ENCODE results near the gene IFT43. TPM values are rescaled to one million over a fixed set of nuclear protein-coding genes. Genes with fewer than 3 reads are reported as not detected.

Gene IFT43
- total and polyA plus RNA-seq, 10 of the 15 experiments (the other 5 are each of a cell fraction or from before 2014, with no cell fraction given) = 8.2 to 24.8 (median 14.0) TPM

- no peak for TF ChIP-seq ZNF592 (IDR thresholded peaks at IDR 0.05)
- no peak for TF ChIP-seq MTA3 (IDR thresholded peaks at IDR 0.05; ENCODE audit: borderline replicate concordance, low read length)
- no peak for TF ChIP-seq EGR1 (IDR thresholded peaks at IDR 0.05; ENCODE audit: borderline replicate concordance in 1 of 2, low read depth in 2 of 2, low read length in 2 of 2)
- no peak for TF ChIP-seq TAF1 (IDR thresholded peaks at IDR 0.05; ENCODE audit: borderline replicate concordance, low read depth, low read length)
- TF ChIP-seq ZNF384 (IDR thresholded peaks at IDR 0.05; ENCODE audit: borderline replicate concordance, low read depth, low read length) = no peak
- TF ChIP-seq BCL11A (IDR thresholded peaks at IDR 0.05; ENCODE audit: low read depth, low read length) = no peak
These were observed 145.8 kb downstream of the IFT43 start (continued) for GRCh38 chr14:76131071-76131965.

GRCh38 chr14:76133103-76133502 is 147.5 kb downstream of the IFT43 start:
- H3K27me3 ChIP-seq (replicated peaks in 1 of 2; ENCODE audit: control insufficient read depth in 2 of 2, insufficient read depth in 2 of 2, low read length in 1 of 2) = peaks cover 2 to 7% of the 10 kb centered on the region in 2 experiments
- H3K36me3 ChIP-seq (ENCODE audit: control insufficient read depth in 2 of 2, insufficient read depth in 2 of 2, low read length in 1 of 2) = no peaks in the 10 kb centered on the region
- no peaks in the 10 kb centered on the region for H3K9me3 ChIP-seq (replicated peaks; ENCODE audit: control insufficient read depth, insufficient read depth, low read length)
- no peaks in the 10 kb centered on the region for H4K20me1 ChIP-seq (ENCODE audit: control insufficient read depth, insufficient read depth)
- ChIA-PET CTCF (interaction anchor here (0.8 to 1.0 kb wide), 2 partner anchors 18 to 36 kb away, joined by 3 to 4 read pairs; no protein-coding TSS in a partner anchor), POLR2A (no interaction called here), SMC1A (ENCODE audit: uncharacterized antibody, unreplicated experiment) (interaction anchor here (1.1 to 1.6 kb wide), 2 partner anchors 28 to 220 kb away, joined by 4 to 5 read pairs; no protein-coding TSS in a partner anchor), RAD21 (ENCODE audit: unreplicated experiment) (no interaction called here)
- BruUV-seq (replicated peaks) = no TSS peak
- in situ Hi-C loops (cut with MboI) (no loop called here), intact Hi-C loops (cut with micrococcal nuclease; ENCODE audit: unreplicated experiment) (no loop called here)
- no peaks in the 10 kb centered on the region for H3K79me2 ChIP-seq (ENCODE audit: control insufficient read depth, insufficient read depth, low read length)
- H3K27ac ChIP-seq (ENCODE audit: control insufficient read depth, insufficient read depth) = no peak overlapping the region
- FAIRE-seq = no peak
- H3K4me3 ChIP-seq = no peak overlapping the region
- H3K4me1 ChIP-seq (ENCODE audit: control insufficient read depth, insufficient read depth, low read length) = no peaks in the 10 kb centered on the region
- no peak overlapping the region for H3K4me2 ChIP-seq (ENCODE audit: control insufficient read depth, insufficient read depth)
- DNase-seq (ENCODE audit: low read depth, low spot score) = no peak
- H2AFZ ChIP-seq (ENCODE audit: control insufficient read depth, low read depth, low read length) = no peak overlapping the region
- H3K9ac ChIP-seq (ENCODE audit: control insufficient read depth, insufficient read depth, low read length) = no peak overlapping the region
- WGBS (ENCODE audit: insufficient coverage, insufficient replicate concordance, low lambda C conversion rate, missing lambda C conversion rate) = 64% methylated on average over 4 of the region's 4 CpGs
- ATAC-seq = no peak
- TF ChIP-seq, protein P1, sequence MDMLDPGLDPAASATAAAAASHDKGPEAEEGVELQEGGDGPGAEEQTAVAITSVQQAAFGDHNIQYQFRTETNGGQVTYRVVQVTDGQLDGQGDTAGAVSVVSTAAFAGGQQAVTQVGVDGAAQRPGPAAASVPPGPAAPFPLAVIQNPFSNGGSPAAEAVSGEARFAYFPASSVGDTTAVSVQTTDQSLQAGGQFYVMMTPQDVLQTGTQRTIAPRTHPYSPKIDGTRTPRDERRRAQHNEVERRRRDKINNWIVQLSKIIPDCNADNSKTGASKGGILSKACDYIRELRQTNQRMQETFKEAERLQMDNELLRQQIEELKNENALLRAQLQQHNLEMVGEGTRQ (IDR thresholded peaks at IDR 0.05; ENCODE audit: borderline replicate concordance, low read depth, low read length) = no peak
- TF ChIP-seq, protein P2, sequence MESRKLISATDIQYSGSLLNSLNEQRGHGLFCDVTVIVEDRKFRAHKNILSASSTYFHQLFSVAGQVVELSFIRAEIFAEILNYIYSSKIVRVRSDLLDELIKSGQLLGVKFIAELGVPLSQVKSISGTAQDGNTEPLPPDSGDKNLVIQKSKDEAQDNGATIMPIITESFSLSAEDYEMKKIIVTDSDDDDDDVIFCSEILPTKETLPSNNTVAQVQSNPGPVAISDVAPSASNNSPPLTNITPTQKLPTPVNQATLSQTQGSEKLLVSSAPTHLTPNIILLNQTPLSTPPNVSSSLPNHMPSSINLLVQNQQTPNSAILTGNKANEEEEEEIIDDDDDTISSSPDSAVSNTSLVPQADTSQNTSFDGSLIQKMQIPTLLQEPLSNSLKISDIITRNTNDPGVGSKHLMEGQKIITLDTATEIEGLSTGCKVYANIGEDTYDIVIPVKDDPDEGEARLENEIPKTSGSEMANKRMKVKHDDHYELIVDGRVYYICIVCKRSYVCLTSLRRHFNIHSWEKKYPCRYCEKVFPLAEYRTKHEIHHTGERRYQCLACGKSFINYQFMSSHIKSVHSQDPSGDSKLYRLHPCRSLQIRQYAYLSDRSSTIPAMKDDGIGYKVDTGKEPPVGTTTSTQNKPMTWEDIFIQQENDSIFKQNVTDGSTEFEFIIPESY (IDR thresholded peaks at IDR 0.05) = 0 out of 2 replicates have a peak, but pooled peaks have one; percentile 27
- no peak for TF ChIP-seq EZH2 (IDR thresholded peaks at IDR 0.05; ENCODE audit: borderline replicate concordance, control insufficient read depth, low read depth, low read length)
